Stimulated activated CD8-positive, alpha-beta memory T cell treated with anti-CD3 and anti-CD28 coated beads, Interleukin-2, amount 100 ng/mL, for 48 hours (primary cell): ENCODE data around the gene CHKA.

Experiments
- DNase-seq, 2 donors: peaks; one replicate each; pipeline ENCODE4 v3.0.0-alpha.2; 2020; ENCODE audit warnings: low read depth in 2 of 2

Gene CHKA

GRCh38 chr11:68044145-68044813, 76.9 kb downstream of the CHKA start:
- DNase-seq: no peak

GRCh38 chr11:68043349-68044144, 77.6 kb downstream of the CHKA start:
- no peak for DNase-seq

- DNase-seq: no peak
Observed at GRCh38 chr11:68043029-68043348, 78.2 kb downstream of the CHKA start.

GRCh38 chr11:68042219-68043028, 78.8 kb downstream of the CHKA start:
- no peak for DNase-seq

- DNase-seq: no peak
Observed at GRCh38 chr11:68041617-68042218, 79.5 kb downstream of the CHKA start.

- DNase-seq: no peak
Observed at GRCh38 chr11:68040957-68041591, 80.1 kb downstream of the CHKA start.

- no peak for DNase-seq
Observed at GRCh38 chr11:68040101-68040956, 80.9 kb downstream of the CHKA start.

- DNase-seq: no peak
Observed at GRCh38 chr11:68039526-68040086, 81.6 kb downstream of the CHKA start.

GRCh38 chr11:68038718-68039525, 82.3 kb downstream of the CHKA start, which contains the start of gene TCIRG1:
TSS of gene TCIRG1 (plus strand) at chr11:68039025. CDS start at chr11:68041272, 2,247 bp downstream.
- DNase-seq: peak; percentile 56 to 67

- DNase-seq: no peak
Observed at GRCh38 chr11:68038226-68038717, 82.9 kb downstream of the CHKA start.

GRCh38 chr11:68037411-68038225, 83.6 kb downstream of the CHKA start:
- no peak for DNase-seq

GRCh38 chr11:68036717-68037239, 84.4 kb downstream of the CHKA start:
- no peak for DNase-seq

GRCh38 chr11:68036141-68036716, 85.0 kb downstream of the CHKA start:
- no peak for DNase-seq

- DNase-seq: no peak
Observed at GRCh38 chr11:68035266-68035876, 85.8 kb downstream of the CHKA start.

- no peak for DNase-seq
Observed at GRCh38 chr11:68033708-68034045, 87.5 kb downstream of the CHKA start.

- no peak for DNase-seq
Observed at GRCh38 chr11:68032997-68033707, 88.0 kb downstream of the CHKA start.

GRCh38 chr11:68032003-68032402, 89.2 kb downstream of the CHKA start:
- no peak for DNase-seq
